ENCODE measurements around the gene STRN4.

Gene STRN4

GRCh38 chr19:46725859-46726393, 20.3 kb downstream of the STRN4 start:
- Histone ChIP-seq H4K20me1 (ENCODE audit: low read depth, low read length) (no peaks in the 10 kb centered on the region), H3K36me3 (ENCODE audit: low read length) (no peaks in the 10 kb centered on the region), H3K4me3 (ENCODE audit: insufficient read depth, low read length, poor library complexity, severe bottlenecking) (no peak overlapping the region), H3K9ac (ENCODE audit: low read length) (no peak overlapping the region), H2AFZ (ENCODE audit: low read depth, low read length, severe bottlenecking) (no peak overlapping the region), H3K27me3 (ENCODE audit: low read length) (no peaks in the 10 kb centered on the region), H3K79me2 (ENCODE audit: insufficient read depth, low read length) (no peaks in the 10 kb centered on the region; the same call in 1 of the 2 replicates), H3K4me2 (ENCODE audit: low read depth, low read length, poor library complexity, severe bottlenecking) (no peak overlapping the region), H3K9me3 (ENCODE audit: insufficient read depth, low read length) (no peaks in the 10 kb centered on the region), H3K9me2 (replicated peaks; ENCODE audit: insufficient read depth, low read length) (no peaks in the 10 kb centered on the region), H3K27ac (ENCODE audit: low read depth, low read length) (no peak overlapping the region), H3F3A (ENCODE audit: insufficient read depth) (no peaks in the 10 kb centered on the region)
- TF ChIP-seq EZH2phosphoT487 (conservative IDR thresholded peaks at IDR 0.05; ENCODE audit: low read length) = no peak
- TF ChIP-seq, protein P1, sequence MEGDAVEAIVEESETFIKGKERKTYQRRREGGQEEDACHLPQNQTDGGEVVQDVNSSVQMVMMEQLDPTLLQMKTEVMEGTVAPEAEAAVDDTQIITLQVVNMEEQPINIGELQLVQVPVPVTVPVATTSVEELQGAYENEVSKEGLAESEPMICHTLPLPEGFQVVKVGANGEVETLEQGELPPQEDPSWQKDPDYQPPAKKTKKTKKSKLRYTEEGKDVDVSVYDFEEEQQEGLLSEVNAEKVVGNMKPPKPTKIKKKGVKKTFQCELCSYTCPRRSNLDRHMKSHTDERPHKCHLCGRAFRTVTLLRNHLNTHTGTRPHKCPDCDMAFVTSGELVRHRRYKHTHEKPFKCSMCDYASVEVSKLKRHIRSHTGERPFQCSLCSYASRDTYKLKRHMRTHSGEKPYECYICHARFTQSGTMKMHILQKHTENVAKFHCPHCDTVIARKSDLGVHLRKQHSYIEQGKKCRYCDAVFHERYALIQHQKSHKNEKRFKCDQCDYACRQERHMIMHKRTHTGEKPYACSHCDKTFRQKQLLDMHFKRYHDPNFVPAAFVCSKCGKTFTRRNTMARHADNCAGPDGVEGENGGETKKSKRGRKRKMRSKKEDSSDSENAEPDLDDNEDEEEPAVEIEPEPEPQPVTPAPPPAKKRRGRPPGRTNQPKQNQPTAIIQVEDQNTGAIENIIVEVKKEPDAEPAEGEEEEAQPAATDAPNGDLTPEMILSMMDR (IDR thresholded peaks at IDR 0.05; ENCODE audit: insufficient read depth, low read length, poor library complexity, severe bottlenecking) = no peak

- no peaks in the 10 kb centered on the region for H3K36me3 ChIP-seq (ENCODE audit: low read length)
- H4K20me1 ChIP-seq (ENCODE audit: low read depth, low read length) = no peaks in the 10 kb centered on the region
- H3K4me3 ChIP-seq (ENCODE audit: insufficient read depth, low read length, poor library complexity, severe bottlenecking) = no peak overlapping the region
- no peak overlapping the region for H3K9ac ChIP-seq (ENCODE audit: low read length)
- H3K27ac ChIP-seq (ENCODE audit: low read depth, low read length) = no peak overlapping the region
- no peaks in the 10 kb centered on the region for H3K9me2 ChIP-seq (replicated peaks; ENCODE audit: insufficient read depth, low read length)
- H3K9me3 ChIP-seq (ENCODE audit: insufficient read depth, low read length) = no peaks in the 10 kb centered on the region
- no peak overlapping the region for H3K4me2 ChIP-seq (ENCODE audit: low read depth, low read length, poor library complexity, severe bottlenecking)
- no peaks in the 10 kb centered on the region for H3K27me3 ChIP-seq (ENCODE audit: low read length)
- H3F3A ChIP-seq (ENCODE audit: insufficient read depth) = no peaks in the 10 kb centered on the region
- no peak for TF ChIP-seq EZH2phosphoT487 (conservative IDR thresholded peaks at IDR 0.05; ENCODE audit: low read length)
- TF ChIP-seq, protein P1 (IDR thresholded peaks at IDR 0.05; ENCODE audit: insufficient read depth, low read length, poor library complexity, severe bottlenecking) = no peak
- H2AFZ ChIP-seq (ENCODE audit: low read depth, low read length, severe bottlenecking) = no peak overlapping the region
- no peaks in the 10 kb centered on the region; the same call in 1 of the 2 replicates for H3K79me2 ChIP-seq (ENCODE audit: insufficient read depth, low read length)
Observed at GRCh38 chr19:46725036-46725820, 21.0 kb downstream of the STRN4 start.

GRCh38 chr19:46724468-46724867, 21.8 kb downstream of the STRN4 start:
- Histone ChIP-seq H3K9me2 (replicated peaks; ENCODE audit: insufficient read depth, low read length) (no peaks in the 10 kb centered on the region), H3K79me2 (ENCODE audit: insufficient read depth, low read length) (no peaks in the 10 kb centered on the region; the same call in 1 of the 2 replicates), H4K20me1 (ENCODE audit: low read depth, low read length) (no peaks in the 10 kb centered on the region), H3K27me3 (ENCODE audit: low read length) (no peaks in the 10 kb centered on the region), H3K27ac (ENCODE audit: low read depth, low read length) (no peak overlapping the region), H3K9me3 (ENCODE audit: insufficient read depth, low read length) (no peaks in the 10 kb centered on the region), H2AFZ (ENCODE audit: low read depth, low read length, severe bottlenecking) (no peak overlapping the region), H3F3A (ENCODE audit: insufficient read depth) (peaks cover 7% of the 10 kb centered on the region), H3K4me2 (ENCODE audit: low read depth, low read length, poor library complexity, severe bottlenecking) (no peak overlapping the region), H3K4me3 (ENCODE audit: insufficient read depth, low read length, poor library complexity, severe bottlenecking) (no peak overlapping the region), H3K36me3 (ENCODE audit: low read length) (no peaks in the 10 kb centered on the region), H3K9ac (ENCODE audit: low read length) (no peak overlapping the region)
- no peak for TF ChIP-seq EZH2phosphoT487 (conservative IDR thresholded peaks at IDR 0.05; ENCODE audit: low read length)
- TF ChIP-seq, protein P1 (IDR thresholded peaks at IDR 0.05; ENCODE audit: insufficient read depth, low read length, poor library complexity, severe bottlenecking) = no peak

Data from SU-DHL-6 (cell line).